HG02870 (cell line): ENCODE data around the gene PDE7B.
"Not testable (repeated sequence)": the region's sequence is repeated elsewhere in the genome, so short reads cannot be mapped to it uniquely, and the experiment has no call there.

Experiments
- ATAC-seq: cut with Tn5 transposase; IDR thresholded peaks from one replicate; pipeline ENCODE4 v1.9.1; 2021; ENCODE audit warnings: mild to moderate bottlenecking, moderate library complexity; ENCODE audit not compliant: unreplicated experiment

PDE7B gene

GRCh38 chr6:136216503-136217401 lies 365.3 kb downstream of the PDE7B start:
- ATAC-seq: no peak

GRCh38 chr6:136224974-136225373 lies 373.5 kb downstream of the PDE7B start:
- ATAC-seq: not testable (repeated sequence)

GRCh38 chr6:136225496-136225895 lies 374.0 kb downstream of the PDE7B start:
- no peak for ATAC-seq

- ATAC-seq: no peak
These were observed 374.6 kb downstream of the PDE7B start for GRCh38 chr6:136226027-136226673.

GRCh38 chr6:136226674-136227377 lies 375.3 kb downstream of the PDE7B start:
- no peak for ATAC-seq

GRCh38 chr6:136228814-136229213 lies 377.3 kb downstream of the PDE7B start:
- no peak for ATAC-seq

- no peak for ATAC-seq
These were observed 378.8 kb downstream of the PDE7B start for GRCh38 chr6:136230219-136230853.

- no peak for ATAC-seq
These were observed 381.2 kb downstream of the PDE7B start for GRCh38 chr6:136232701-136233100.

GRCh38 chr6:136235233-136235564 lies 383.7 kb downstream of the PDE7B start:
- ATAC-seq: no peak

- ATAC-seq: no peak
These were observed 385.2 kb downstream of the PDE7B start for GRCh38 chr6:136236466-136237293.

GRCh38 chr6:136244061-136244616 lies 392.6 kb downstream of the PDE7B start:
- no peak for ATAC-seq
